Astrocyte (in vitro differentiated cells and primary cell): ENCODE results near the gene JAKMIP1. TPM values are rescaled to one million over a fixed set of nuclear protein-coding genes. Genes with fewer than 3 reads are reported as not detected.

ENCODE experiments used
- DNase-seq: peaks from one replicate; pipeline ENCODE4 v3.0.0-alpha.2; 2010; ENCODE audit warnings: low read depth
- FAIRE-seq: peaks from 2 replicates; lab custom pipeline; 2011; peaks lifted over from hg19 to GRCh38; lab: Jason Lieb, UNC
- H2AFZ ChIP-seq: 2 replicates; pipeline ENCODE4 v1.6.0; 2012; ENCODE audit warnings: low read depth, low read length, inconsistent platforms
- H3K27ac ChIP-seq: 2 replicates; pipeline ENCODE4 v1.5.1; 2011; ENCODE audit warnings: low read depth, low read length, inconsistent platforms
- H3K27me3 ChIP-seq: 2 replicates; pipeline ENCODE4 v1.6.0; 2011; ENCODE audit warnings: low read length, inconsistent platforms; ENCODE audit not compliant: insufficient read depth
- H3K36me3 ChIP-seq: 2 replicates; pipeline ENCODE4 v1.5.1; 2011; ENCODE audit warnings: low read length, inconsistent platforms; ENCODE audit not compliant: insufficient read depth
- H3K4me1 ChIP-seq: 2 replicates; pipeline ENCODE4 v1.5.1; 2011; ENCODE audit warnings: low read length, inconsistent platforms; ENCODE audit not compliant: insufficient read depth
- H3K4me2 ChIP-seq: 2 replicates; pipeline ENCODE4 v1.6.0; 2012; ENCODE audit warnings: low read length, inconsistent platforms
- H3K4me3 ChIP-seq: 2 replicates; pipeline ENCODE4 v1.5.1; 2011; ENCODE audit warnings: low read depth, mild to moderate bottlenecking, low read length, inconsistent platforms; ENCODE audit not compliant: insufficient read depth
- H3K79me2 ChIP-seq: 2 replicates; pipeline ENCODE4 v1.6.0; 2012; ENCODE audit warnings: mild to moderate bottlenecking, low read length, inconsistent platforms; ENCODE audit not compliant: insufficient read depth
- H3K9ac ChIP-seq: 2 replicates; pipeline ENCODE4 v1.6.0; 2012; ENCODE audit warnings: mild to moderate bottlenecking, low read length, inconsistent platforms
- H3K9me3 ChIP-seq: 2 replicates; pipeline ENCODE4 v1.5.1; 2012; ENCODE audit warnings: low read depth, mild to moderate bottlenecking, low read length, inconsistent platforms; ENCODE audit not compliant: insufficient read depth
- H4K20me1 ChIP-seq: 2 replicates; pipeline ENCODE4 v1.6.0; 2012; ENCODE audit warnings: low read length, inconsistent platforms; ENCODE audit not compliant: insufficient read depth
- H3K27ac Mint-ChIP-seq: one replicate; pipeline ENCODE4 v1.8.0; 2021; ENCODE audit warnings: mild to moderate bottlenecking, mixed read lengths; ENCODE audit not compliant: unreplicated experiment
- H3K27me3 Mint-ChIP-seq: one replicate; pipeline ENCODE4 v1.8.0; 2021; ENCODE audit warnings: low read depth, mixed read lengths; ENCODE audit not compliant: unreplicated experiment
- H3K36me3 Mint-ChIP-seq: one replicate; pipeline ENCODE4 v1.8.0; 2021; ENCODE audit warnings: low read depth, mixed read lengths; ENCODE audit not compliant: unreplicated experiment
- H3K4me1 Mint-ChIP-seq: one replicate; pipeline ENCODE4 v1.8.0; 2021; ENCODE audit warnings: low read depth, mixed read lengths; ENCODE audit not compliant: unreplicated experiment
- H3K4me3 Mint-ChIP-seq: one replicate; pipeline ENCODE4 v1.8.0; 2021; ENCODE audit warnings: mild to moderate bottlenecking, moderate library complexity, mixed read lengths; ENCODE audit not compliant: unreplicated experiment
- H3K9me3 Mint-ChIP-seq: one replicate; pipeline ENCODE4 v1.8.0; 2021; ENCODE audit warnings: mild to moderate bottlenecking, mixed read lengths; ENCODE audit not compliant: unreplicated experiment
- EZH2 ChIP-seq: IDR thresholded peaks from 2 replicates; pipeline ENCODE4 v1.6.1; 2012; ENCODE audit warnings: mild to moderate bottlenecking, low read length, inconsistent platforms; ENCODE audit not compliant: insufficient read depth
- total RNA-seq: library from RNA; stranded (reverse); gene quantifications from 2 replicates; pipeline ENCODE4 v1.2.1, GENCODE V29; 2021
- TF ChIP-seq, protein P1 (sequence below): IDR thresholded peaks from 2 replicates; pipeline ENCODE4 v1.5.1; 2011; ENCODE audit warnings: low read depth, mild to moderate bottlenecking, inconsistent platforms, low read length, moderate library complexity; ENCODE audit not compliant: insufficient read depth

The JAKMIP1 gene
- total RNA-seq, 1 donor from 2014 or later: 0.50 TPM

DNA sequence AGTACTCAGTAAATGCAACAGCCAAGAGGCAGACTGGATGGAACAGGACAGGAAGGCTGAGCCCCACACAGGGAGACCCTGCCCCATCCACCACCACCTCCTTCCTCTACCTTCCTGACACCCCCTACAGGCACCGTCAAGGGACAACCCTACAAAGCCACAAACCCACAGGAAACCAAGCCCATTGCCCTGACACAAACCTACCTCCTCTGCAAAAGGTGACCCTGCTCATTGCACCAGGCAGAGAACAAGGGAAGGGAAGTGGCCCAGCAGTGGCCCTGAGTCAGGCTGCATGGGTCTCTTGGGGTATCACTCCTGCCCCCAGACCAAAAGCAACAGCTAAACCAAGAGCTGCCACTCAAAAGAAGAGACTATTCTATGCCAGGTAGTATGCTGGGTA lies 21.0 kb downstream of the JAKMIP1 start:
- H3K9me3 Mint-ChIP-seq: peaks cover 2% of the 10 kb centered on the region
- no peak for TF ChIP-seq EZH2
- TF ChIP-seq, protein P1, sequence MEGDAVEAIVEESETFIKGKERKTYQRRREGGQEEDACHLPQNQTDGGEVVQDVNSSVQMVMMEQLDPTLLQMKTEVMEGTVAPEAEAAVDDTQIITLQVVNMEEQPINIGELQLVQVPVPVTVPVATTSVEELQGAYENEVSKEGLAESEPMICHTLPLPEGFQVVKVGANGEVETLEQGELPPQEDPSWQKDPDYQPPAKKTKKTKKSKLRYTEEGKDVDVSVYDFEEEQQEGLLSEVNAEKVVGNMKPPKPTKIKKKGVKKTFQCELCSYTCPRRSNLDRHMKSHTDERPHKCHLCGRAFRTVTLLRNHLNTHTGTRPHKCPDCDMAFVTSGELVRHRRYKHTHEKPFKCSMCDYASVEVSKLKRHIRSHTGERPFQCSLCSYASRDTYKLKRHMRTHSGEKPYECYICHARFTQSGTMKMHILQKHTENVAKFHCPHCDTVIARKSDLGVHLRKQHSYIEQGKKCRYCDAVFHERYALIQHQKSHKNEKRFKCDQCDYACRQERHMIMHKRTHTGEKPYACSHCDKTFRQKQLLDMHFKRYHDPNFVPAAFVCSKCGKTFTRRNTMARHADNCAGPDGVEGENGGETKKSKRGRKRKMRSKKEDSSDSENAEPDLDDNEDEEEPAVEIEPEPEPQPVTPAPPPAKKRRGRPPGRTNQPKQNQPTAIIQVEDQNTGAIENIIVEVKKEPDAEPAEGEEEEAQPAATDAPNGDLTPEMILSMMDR: no peak
- H3K9ac ChIP-seq: no peak overlapping the region
- H3K4me1 Mint-ChIP-seq: peaks cover 5% of the 10 kb centered on the region
- no peak overlapping the region for H3K27ac Mint-ChIP-seq
- H3K4me3 Mint-ChIP-seq: no peak overlapping the region
- no peaks in the 10 kb centered on the region for H3K36me3 ChIP-seq
- DNase-seq (no peak), FAIRE-seq (no peak)
- H4K20me1 ChIP-seq: no peaks in the 10 kb centered on the region
- H3K27me3 Mint-ChIP-seq: peaks cover 24% of the 10 kb centered on the region
- H3K4me1 ChIP-seq: no peaks in the 10 kb centered on the region
- no peaks in the 10 kb centered on the region for H3K79me2 ChIP-seq
- H2AFZ ChIP-seq: no peak overlapping the region
- H3K4me3 ChIP-seq: no peak overlapping the region
- no peaks in the 10 kb centered on the region for H3K9me3 ChIP-seq
- no peaks in the 10 kb centered on the region for H3K36me3 Mint-ChIP-seq
- H3K27me3 ChIP-seq: no peaks in the 10 kb centered on the region
- no peak overlapping the region for H3K4me2 ChIP-seq
- H3K27ac ChIP-seq: no peak overlapping the region

DNA sequence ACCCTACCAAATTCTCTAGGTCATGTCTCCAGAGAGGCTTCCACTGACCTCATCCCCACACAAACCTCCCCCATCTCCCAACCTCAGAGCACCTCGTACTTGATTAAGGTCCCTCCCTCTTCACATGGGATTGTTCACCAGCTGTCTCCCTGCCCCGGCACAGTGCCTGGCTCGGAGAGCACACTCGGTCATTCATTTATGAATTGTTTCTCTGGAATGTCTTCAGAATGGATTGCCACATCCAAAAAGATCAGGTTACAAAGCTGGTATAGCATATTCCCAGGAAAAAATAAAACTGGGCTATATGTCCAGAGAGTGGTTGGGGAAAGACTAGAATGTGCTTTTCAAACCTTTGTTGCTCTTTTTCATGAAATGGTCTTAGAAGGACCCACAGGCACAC lies 21.6 kb downstream of the JAKMIP1 start:
- H3K4me2 ChIP-seq: no peak overlapping the region
- DNase-seq (no peak), FAIRE-seq (no peak)
- H3K9ac ChIP-seq: no peak overlapping the region
- no peaks in the 10 kb centered on the region for H4K20me1 ChIP-seq
- Mint-ChIP-seq H3K27me3 (peaks cover 20% of the 10 kb centered on the region), H3K4me3 (no peak overlapping the region), H3K9me3 (peaks cover 2% of the 10 kb centered on the region), H3K36me3 (no peaks in the 10 kb centered on the region), H3K27ac (no peak overlapping the region), H3K4me1 (peaks cover 5% of the 10 kb centered on the region)
- no peaks in the 10 kb centered on the region for H3K9me3 ChIP-seq
- no peaks in the 10 kb centered on the region for H3K36me3 ChIP-seq
- no peaks in the 10 kb centered on the region for H3K27me3 ChIP-seq
- H3K79me2 ChIP-seq: no peaks in the 10 kb centered on the region
- H2AFZ ChIP-seq: no peak overlapping the region
- no peak overlapping the region for H3K4me3 ChIP-seq
- H3K27ac ChIP-seq: no peak overlapping the region
- H3K4me1 ChIP-seq: no peaks in the 10 kb centered on the region
- TF ChIP-seq, protein P1: no peak
- no peak for TF ChIP-seq EZH2

DNA sequence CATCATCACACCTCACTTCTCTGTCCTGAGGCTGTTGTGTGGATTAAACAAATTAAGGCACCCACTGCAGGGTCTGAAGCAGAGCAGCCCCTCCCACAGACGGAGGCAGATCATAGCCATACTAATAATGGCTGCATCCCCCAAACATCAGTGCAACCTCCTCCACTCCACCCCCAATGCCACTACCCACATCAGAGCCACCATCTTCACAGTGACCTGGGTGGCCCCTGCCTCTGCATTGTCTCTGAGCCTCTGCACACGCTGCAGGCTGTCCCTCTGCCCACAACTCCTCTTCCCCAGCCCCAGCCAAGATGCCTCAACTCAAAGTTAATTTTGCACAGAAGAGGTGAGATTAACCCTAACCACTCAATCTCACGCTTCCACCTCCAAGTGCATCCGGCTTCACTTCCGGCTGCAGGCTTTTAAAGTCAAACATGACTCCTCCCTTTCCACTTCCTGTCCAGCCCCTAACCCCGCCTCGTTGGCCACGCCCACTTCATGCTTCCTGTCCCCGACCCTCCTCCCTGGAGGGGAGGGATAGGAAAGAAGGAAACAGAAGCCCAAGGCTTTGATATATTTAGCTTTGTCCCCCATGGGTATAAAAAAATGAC lies 22.7 kb downstream of the JAKMIP1 start:
- Histone ChIP-seq H3K9ac (no peak overlapping the region), H3K36me3 (no peaks in the 10 kb centered on the region), H3K27me3 (no peaks in the 10 kb centered on the region), H3K4me3 (no peak overlapping the region), H2AFZ (no peak overlapping the region), H3K4me1 (no peaks in the 10 kb centered on the region), H4K20me1 (no peaks in the 10 kb centered on the region), H3K27ac (no peak overlapping the region), H3K9me3 (no peaks in the 10 kb centered on the region), H3K4me2 (no peak overlapping the region), H3K79me2 (no peaks in the 10 kb centered on the region)
- Mint-ChIP-seq H3K36me3 (no peaks in the 10 kb centered on the region), H3K4me1 (peaks cover 5% of the 10 kb centered on the region), H3K27ac (no peak overlapping the region), H3K4me3 (no peak overlapping the region), H3K9me3 (peaks cover 2% of the 10 kb centered on the region), H3K27me3 (peaks cover 18% of the 10 kb centered on the region)
- TF ChIP-seq, protein P1: no peak
- TF ChIP-seq EZH2: no peak
- FAIRE-seq: no peak
- no peak for DNase-seq
